D721Med (cell line): ENCODE measurements around the gene SHLD3.
"Not testable (repeated sequence)": the region's sequence is repeated elsewhere in the genome, so short reads cannot be mapped to it uniquely, and the experiment has no call there.

Source experiments
- DNase-seq: peaks from one replicate; pipeline ENCODE4 v3.0.0; 2011; ENCODE audit warnings: low spot score; ENCODE audit not compliant: insufficient read length
- FAIRE-seq: peaks from 2 replicates; lab custom pipeline; 2011; peaks lifted over from hg19 to GRCh38; lab: Jason Lieb, UNC
- TF ChIP-seq, protein P1 (sequence below): IDR thresholded peaks from 2 replicates; pipeline ENCODE4 v1.5.1; 2012; ENCODE audit warnings: mild to moderate bottlenecking, control low read depth; ENCODE audit not compliant: insufficient read depth; ENCODE audit errors: missing control alignments

Gene SHLD3, protein sequence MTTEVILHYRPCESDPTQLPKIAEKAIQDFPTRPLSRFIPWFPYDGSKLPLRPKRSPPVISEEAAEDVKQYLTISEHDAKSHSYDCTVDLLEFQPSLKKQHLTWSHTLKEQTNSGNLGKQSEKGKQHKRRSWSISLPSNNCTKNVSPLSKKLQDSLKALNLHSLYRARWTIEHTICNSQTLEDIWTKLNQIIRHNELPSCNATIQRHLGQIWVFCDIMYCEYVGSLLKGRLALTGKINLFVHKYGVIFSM

DNA sequence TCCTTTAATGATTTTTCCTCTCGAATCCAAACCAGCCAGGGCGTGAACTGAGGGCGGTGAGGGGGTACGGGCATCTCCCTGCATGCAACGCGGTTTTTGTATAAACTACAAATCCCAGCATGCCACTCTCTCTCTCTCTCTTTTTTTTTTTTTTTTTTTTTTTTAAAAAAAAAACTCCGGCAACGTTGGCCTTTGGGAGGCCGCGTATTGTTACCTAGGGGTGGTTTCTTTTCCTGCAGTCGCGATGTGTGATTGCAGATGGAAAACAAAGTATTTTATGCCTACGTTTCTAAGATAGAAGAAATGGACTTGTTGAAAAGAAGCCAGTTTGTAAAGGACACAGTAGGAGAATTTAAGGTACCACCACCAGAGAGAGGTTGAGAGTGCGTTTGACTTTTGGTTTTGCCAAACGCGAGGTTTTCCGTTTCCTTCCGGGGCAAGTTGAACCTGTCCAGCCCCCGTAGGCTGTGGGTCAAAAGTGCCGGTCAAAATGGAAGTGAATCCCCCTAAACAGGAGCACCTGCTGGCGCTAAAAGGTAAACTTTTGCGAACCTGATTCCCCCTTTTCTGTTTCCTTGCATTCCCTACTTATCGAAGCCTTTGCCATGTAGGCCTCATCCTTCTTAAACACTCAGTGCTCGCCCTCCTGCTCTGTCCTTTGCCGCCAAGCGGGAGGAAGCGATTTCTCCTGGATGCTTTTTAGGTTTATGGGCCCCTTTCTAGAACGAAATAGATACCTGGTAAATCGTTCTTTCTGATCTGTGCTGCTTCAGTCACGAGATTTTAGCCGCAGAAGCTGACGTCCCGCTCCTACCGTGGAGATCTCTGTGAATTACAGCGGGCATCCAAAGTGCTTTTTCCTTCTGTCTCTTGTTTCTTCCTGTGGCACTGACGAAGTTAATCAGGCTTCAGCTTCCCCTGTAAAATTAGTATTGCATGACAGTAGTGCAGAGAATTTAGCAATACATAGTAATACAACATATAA is at the start of gene SHLD3, which contains the start of gene TRAPPC13:
TSS of gene SHLD3 (plus strand) at position 457 of the 985 bp plus-strand sequence. CDS start 4,561 bp downstream, outside the sequence.
TSS of gene TRAPPC13 (plus strand) at position 457 of the 985 bp plus-strand sequence. CDS start at position 491, 34 bp downstream.
- no peak for DNase-seq
- no peak for FAIRE-seq
- TF ChIP-seq, protein P1, sequence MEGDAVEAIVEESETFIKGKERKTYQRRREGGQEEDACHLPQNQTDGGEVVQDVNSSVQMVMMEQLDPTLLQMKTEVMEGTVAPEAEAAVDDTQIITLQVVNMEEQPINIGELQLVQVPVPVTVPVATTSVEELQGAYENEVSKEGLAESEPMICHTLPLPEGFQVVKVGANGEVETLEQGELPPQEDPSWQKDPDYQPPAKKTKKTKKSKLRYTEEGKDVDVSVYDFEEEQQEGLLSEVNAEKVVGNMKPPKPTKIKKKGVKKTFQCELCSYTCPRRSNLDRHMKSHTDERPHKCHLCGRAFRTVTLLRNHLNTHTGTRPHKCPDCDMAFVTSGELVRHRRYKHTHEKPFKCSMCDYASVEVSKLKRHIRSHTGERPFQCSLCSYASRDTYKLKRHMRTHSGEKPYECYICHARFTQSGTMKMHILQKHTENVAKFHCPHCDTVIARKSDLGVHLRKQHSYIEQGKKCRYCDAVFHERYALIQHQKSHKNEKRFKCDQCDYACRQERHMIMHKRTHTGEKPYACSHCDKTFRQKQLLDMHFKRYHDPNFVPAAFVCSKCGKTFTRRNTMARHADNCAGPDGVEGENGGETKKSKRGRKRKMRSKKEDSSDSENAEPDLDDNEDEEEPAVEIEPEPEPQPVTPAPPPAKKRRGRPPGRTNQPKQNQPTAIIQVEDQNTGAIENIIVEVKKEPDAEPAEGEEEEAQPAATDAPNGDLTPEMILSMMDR: no peak

DNA sequence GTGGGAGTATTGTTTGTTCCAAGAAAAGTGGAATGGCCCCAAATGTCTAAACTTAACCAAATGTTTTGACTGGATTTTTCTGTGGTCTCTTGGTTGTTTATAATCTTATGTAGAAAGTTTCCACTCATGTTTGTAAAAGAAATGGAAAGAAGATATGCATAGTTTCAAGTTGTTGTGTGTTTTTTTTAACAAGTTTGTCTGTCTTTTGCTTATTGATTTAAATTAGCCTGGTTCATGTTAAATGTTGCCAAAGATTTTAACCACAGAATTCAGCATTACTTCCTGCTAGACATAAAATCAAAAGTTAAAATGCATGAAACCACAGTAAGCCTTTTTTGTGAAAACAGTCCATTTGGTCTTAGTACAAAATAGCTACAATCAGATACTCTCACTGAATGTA is 47.7 kb upstream of the SHLD3 start:
- FAIRE-seq (no peak), DNase-seq (no peak)
- TF ChIP-seq, protein P1: no peak

DNA sequence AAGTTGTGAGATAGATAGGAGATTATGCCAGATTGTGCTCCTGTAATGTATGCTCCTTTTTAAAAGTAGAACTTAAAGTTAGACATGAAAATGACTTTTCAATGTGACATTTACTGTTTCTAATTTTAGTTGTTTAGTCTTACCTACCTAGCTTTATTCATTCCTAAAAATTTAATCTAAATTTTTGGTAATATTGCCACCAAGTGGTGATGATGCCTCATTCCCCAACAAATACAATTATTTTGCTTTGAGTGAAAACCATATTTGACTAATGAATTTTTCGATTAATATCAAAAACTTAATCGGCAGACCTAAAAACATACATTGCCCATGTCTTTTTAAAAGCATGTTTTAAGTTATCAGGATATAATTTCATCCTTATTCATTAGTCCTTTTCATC is 36.1 kb upstream of the SHLD3 start:
- FAIRE-seq: no peak
- TF ChIP-seq, protein P1: no peak
- no peak for DNase-seq

DNA sequence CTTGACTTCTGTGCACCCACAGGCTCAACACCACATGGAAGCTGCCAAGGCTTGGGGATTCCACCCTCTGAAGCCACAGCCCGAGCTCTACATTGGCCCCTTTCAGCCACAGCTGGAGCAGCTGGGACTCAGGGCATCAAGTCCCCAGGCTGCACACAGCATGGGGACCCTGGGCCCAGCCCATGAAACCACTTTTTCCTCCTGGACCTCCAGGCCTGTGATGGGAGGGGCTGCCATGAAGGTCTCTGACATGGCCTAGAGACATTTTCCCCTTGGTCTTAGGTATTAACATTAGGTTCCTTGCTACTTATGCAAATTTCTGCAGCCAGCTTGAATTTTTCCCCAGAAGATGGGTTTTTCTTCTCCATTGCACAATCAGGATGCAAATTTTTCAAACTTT is 23.1 kb upstream of the SHLD3 start:
- DNase-seq, FAIRE-seq: not testable (repeated sequence)

DNA sequence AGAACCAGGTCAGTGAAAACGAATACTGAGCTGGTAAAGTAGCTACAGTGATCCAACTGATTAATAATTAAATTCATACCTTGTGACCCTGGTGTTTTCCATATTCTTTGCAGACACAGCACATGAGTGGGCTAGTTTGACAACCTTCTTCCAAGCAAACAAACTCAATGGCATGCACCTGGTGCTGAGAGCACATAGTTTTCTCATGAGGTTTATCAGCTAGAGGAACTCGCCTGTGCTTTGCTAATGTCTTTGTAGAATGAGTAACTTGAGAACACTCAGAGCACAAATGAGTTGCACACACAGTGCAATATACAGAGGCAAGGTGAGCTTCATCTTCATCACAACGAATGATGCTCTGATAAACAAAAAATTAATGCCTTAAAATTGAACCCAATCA is 13.3 kb upstream of the SHLD3 start:
- FAIRE-seq: no peak
- no peak for DNase-seq

DNA sequence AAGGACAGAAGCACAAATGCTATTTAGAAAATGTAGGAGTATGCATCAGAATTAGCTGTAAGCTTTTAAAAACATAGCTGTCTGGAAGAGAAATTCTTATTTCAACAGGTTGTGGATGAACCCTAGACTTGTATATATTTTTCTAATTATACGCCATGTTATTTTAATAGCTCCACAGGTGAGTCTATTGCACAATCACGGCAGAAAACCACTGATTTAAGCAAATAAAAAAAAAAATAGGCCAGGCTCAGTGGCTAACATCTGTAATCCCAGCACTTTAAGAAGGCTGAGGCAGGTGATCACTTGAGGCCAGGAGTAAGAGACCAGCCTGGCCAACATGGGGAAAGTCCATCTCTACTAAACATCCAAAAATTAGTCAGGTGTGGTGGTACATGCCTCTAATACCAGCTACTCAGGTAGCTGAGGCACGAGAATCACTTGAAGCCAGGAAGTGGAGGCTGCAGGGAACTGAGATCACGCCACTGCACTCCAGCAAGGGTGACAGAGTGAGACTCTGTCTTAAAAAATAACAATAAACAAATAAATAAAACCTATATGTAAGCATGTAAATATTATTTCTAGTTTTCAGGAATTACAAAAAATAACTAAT is 12.4 kb upstream of the SHLD3 start:
- no peak for DNase-seq
- no peak for FAIRE-seq

More for the DNA sequence above, 13.3 kb upstream of the SHLD3 start:
- TF ChIP-seq, protein P1: no peak

More for the DNA sequence above, 12.4 kb upstream of the SHLD3 start:
- TF ChIP-seq, protein P1: no peak
